ENCODE data around the gene ADAMTS12.
"Not testable (repeated sequence)": the region's sequence is repeated elsewhere in the genome, so short reads cannot be mapped to it uniquely, and the experiment has no call there.

Gene ADAMTS12

DNA sequence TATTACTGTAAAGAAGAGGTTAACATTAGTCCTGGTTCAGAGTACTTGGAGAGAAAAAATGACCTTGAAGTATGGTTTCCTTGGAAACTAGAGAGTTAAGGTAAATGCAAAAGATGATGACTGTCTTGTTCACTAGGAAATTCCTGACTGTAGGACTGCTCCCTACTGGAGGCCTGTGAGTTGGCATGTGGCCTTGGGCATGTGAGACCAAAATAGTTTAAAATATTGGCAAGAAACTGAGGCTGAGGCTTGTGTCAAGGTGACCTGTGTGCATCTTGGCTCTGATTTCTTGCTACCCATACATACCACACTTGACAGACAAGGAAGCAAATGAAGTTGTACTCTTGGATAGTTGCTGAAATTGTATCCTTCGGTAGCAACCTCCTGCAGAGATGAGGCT lies 354.6 kb downstream of the ADAMTS12 start:
- Mint-ChIP-seq H3K4me3 (no peak overlapping the region), H3K27me3 (peaks cover 23% of the 10 kb centered on the region), H3K4me1 (no peaks in the 10 kb centered on the region), H3K9me3 (no peaks in the 10 kb centered on the region), H3K27ac (no peak overlapping the region), H3K36me3 (no peaks in the 10 kb centered on the region)
- ATAC-seq, result no peak

DNA sequence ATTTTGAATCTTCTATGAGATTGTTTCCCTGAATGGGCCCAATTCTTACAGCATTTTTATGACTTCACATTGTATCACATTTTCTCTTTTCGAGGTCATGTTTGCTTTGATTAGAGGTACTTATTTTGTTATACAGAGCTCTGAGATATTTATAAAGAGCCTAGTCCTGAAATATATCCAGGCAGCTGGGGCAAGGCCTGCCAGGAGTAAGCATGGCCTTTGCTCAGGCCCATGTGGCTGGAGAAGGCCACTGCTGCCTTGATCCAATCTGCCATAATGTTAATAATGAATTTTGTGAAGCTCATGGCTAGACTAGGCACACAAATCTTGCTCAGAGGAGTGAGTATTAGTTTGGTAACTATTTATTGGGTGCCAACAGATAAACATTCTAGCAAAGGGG lies 355.0 kb downstream of the ADAMTS12 start:
- no peaks in the 10 kb centered on the region for H3K9me3 Mint-ChIP-seq
- peaks cover 22% of the 10 kb centered on the region for H3K27me3 Mint-ChIP-seq
- H3K4me1 Mint-ChIP-seq, result no peaks in the 10 kb centered on the region
- no peak overlapping the region for H3K27ac Mint-ChIP-seq
- no peak for ATAC-seq
- no peak overlapping the region for H3K4me3 Mint-ChIP-seq
- no peaks in the 10 kb centered on the region for H3K36me3 Mint-ChIP-seq

DNA sequence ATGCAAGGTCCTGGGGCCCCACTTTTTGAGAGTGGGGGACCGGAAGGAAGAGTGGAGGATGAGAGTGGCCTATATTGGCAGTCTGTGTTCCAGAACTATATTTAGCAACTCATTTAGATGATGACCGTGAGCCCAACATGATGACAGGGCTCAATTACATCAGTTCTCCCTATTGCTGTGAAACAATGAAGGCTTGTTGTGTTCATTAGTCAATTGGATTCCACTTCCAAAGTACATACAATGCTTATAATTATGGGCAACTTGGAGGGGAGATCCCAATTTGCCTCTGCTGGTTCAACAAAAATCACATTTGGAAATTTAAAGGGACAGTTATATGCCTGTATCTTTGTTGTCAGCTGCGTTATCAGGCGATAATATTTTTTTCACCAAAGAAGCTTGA lies 360.0 kb downstream of the ADAMTS12 start:
- Mint-ChIP-seq H3K36me3 (no peaks in the 10 kb centered on the region), H3K4me1 (peaks cover 6% of the 10 kb centered on the region), H3K9me3 (no peaks in the 10 kb centered on the region), H3K4me3 (no peak overlapping the region), H3K27me3 (peaks cover 9% of the 10 kb centered on the region), H3K27ac (no peak overlapping the region)
- no peak for ATAC-seq

DNA sequence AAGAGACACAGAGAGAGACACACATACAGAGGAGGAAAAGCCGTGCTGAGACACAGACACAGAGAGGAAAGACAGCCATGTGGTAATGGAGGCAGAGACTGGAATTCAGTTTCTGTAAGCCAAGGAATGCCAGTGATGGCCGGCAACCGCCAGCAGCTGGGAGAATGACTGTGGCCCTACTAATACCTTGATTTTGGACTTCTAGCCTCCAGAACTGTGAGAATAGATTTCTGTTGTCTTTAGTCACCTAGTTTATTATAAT lies 360.8 kb downstream of the ADAMTS12 start:
- no peak overlapping the region for H3K4me3 Mint-ChIP-seq
- H3K9me3 Mint-ChIP-seq, result no peaks in the 10 kb centered on the region
- peaks cover 6% of the 10 kb centered on the region for H3K4me1 Mint-ChIP-seq
- no peak for ATAC-seq
- peaks cover 9% of the 10 kb centered on the region for H3K27me3 Mint-ChIP-seq
- H3K27ac Mint-ChIP-seq, result no peak overlapping the region
- H3K36me3 Mint-ChIP-seq, result no peaks in the 10 kb centered on the region

DNA sequence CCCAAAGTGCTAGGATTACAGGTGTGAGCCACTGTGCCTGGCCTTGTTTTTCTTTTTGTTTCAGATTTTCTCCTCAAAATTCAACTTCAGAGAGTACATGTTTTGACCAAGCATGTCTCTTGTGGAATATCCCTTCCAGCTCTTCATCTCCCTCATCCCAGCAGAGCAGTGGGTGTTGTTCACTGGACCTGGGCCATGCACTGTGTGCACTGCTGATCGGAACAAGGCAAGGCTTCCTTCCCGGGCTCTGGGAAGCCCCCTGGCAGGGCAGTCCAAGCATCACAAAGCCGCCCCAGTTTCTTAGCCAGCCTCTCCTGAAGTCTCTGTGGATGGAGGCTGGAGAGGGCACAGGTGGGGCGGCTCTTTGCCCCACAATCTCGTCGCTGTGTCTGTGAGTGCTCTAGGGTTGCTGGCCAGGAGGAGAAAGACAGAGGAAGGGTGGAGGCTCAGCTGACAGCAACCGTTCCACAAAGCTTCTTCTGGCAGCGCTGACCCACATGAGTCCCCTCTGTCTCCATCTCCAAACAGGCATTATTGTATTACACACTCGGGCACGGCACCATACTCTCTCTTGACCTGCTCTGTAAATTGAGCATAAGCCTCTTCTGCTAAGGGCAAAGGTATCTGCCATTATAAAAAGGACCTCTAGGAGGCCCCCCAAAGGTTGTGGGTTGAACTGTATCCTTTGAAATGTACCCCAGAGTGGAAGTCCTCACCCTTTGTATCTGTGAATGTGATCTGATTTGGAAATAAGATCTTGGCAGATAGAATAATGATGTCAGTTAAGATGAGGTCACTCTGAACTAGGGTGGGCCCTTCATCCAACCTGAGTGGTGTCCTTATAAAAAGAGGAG lies 361.4 kb downstream of the ADAMTS12 start:
- Mint-ChIP-seq H3K27ac (no peak overlapping the region), H3K4me3 (no peak overlapping the region), H3K36me3 (no peaks in the 10 kb centered on the region), H3K9me3 (no peaks in the 10 kb centered on the region), H3K4me1 (peaks cover 6% of the 10 kb centered on the region), H3K27me3 (peaks cover 3% of the 10 kb centered on the region)
- no peak for ATAC-seq

DNA sequence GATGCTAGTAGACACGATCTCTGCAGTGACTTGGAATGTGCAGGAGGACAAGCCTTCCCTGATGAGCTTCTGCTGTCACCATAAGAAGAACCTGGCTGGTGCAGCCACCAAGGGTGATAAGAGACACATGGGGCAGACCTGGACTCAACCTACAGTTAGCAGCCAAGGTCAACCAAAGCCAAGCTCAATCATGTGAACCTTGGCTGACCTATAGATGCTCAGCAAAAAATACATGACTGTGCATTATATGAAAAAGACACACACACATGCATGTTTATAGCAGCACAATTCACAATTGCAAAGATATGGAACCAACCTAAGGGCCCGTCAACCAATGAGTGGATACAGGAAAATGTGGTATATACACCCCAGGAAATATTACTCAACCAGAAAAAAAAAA lies 364.1 kb downstream of the ADAMTS12 start:
- H3K27me3 Mint-ChIP-seq, result no peaks in the 10 kb centered on the region
- H3K27ac Mint-ChIP-seq, result no peak overlapping the region
- no peaks in the 10 kb centered on the region for H3K36me3 Mint-ChIP-seq
- ATAC-seq, result no peak
- peaks cover 6% of the 10 kb centered on the region for H3K4me1 Mint-ChIP-seq
- H3K9me3 Mint-ChIP-seq, result no peaks in the 10 kb centered on the region
- H3K4me3 Mint-ChIP-seq, result no peak overlapping the region

DNA sequence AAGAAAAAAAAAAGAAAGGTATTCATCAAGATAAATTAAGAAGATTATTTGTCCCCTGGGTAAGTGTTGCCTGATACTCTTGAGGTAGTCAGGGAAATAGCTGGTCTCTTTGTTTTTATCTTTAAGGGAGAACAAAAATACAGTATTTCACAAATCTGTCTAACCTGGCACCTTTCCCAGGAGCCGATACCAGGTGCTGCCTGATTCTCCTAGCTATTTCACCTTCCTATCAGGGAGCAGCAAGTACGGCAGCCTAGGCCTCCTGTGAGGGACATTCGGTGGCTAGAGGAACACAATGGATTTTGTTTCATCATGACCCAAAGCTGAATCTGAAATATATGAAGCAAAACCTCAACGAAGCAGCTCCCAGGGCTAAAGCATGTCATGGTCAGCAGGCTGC lies 365.0 kb downstream of the ADAMTS12 start:
- Mint-ChIP-seq H3K9me3 (no peaks in the 10 kb centered on the region), H3K4me1 (peaks cover 6% of the 10 kb centered on the region), H3K27me3 (no peaks in the 10 kb centered on the region), H3K36me3 (no peaks in the 10 kb centered on the region), H3K27ac (no peak overlapping the region), H3K4me3 (no peak overlapping the region)
- no peak for ATAC-seq

DNA sequence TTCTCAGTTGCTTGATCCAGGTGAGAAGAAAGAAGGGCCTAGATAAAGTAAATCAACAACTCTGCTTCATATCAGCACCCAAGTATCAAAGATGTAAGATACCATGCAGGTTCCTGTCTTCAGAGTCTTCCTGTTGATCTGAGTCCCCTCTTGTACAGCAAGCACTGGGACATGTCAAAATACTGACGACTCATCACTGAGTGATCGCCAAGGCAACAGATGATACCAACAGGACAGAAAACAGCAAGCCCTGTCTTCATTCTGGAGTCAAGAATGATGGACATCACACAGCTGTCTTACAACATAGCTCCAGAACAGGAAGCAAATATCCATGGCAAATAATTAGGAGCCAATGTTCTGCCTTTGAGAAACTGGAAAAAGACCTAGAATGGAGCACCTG lies 367.3 kb downstream of the ADAMTS12 start:
- peaks cover under 1% of the 10 kb centered on the region for H3K9me3 Mint-ChIP-seq
- ATAC-seq, result no peak

DNA sequence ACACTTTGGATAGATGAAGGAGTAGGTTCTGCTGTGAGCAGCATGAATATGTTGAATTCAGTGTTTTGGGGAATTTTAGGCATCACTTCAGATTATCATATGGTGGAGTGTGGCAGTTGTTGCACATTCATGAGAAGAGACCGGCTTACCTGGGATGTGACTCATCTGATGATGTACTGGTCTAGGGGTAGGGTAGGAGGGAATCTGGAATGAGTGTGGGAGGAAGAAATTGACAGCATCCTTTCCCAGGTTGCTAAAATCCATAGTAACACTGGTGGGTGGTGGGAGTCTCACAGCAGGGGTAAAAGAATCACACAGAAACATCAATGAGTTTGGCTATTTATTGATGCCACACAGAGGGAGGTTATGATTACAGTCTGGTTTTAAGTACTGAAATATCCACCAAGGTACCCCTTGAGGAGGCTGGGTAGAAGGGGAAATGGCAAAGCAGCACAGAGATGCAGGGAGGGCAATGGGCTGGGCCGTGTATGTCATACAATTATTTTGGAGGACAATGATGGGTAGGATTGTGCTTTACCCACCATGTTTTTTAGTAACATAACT lies 368.5 kb downstream of the ADAMTS12 start:
- Mint-ChIP-seq H3K4me3 (no peak overlapping the region), H3K27ac (no peak overlapping the region), H3K4me1 (no peaks in the 10 kb centered on the region), H3K9me3 (peaks cover 4% of the 10 kb centered on the region), H3K36me3 (no peaks in the 10 kb centered on the region), H3K27me3 (no peaks in the 10 kb centered on the region)
- ATAC-seq, result no peak

More for the DNA sequence above, 367.3 kb downstream of the ADAMTS12 start:
- no peaks in the 10 kb centered on the region for H3K27me3 Mint-ChIP-seq
- H3K27ac Mint-ChIP-seq, result no peak overlapping the region
- no peak overlapping the region for H3K4me3 Mint-ChIP-seq
- no peaks in the 10 kb centered on the region for H3K36me3 Mint-ChIP-seq
- peaks cover 2% of the 10 kb centered on the region for H3K4me1 Mint-ChIP-seq

DNA sequence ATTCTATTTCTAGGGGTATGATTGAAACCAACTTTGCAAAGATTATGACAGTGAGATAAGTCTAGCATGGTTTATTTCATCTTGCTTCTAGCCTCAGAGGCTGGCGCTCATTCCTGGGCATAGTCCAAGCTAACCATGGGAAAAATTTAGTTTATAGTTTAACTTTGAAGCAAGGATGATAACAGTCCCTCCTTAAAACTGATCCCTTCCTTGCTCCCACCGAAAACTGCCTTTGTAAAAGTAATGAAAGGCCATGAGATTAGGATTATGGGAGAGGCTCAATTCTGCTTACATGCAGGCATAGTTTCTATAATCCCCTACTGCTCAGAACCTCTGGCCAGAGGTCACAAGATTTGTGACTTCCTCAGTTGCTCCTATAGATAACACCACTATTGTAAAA lies 375.4 kb downstream of the ADAMTS12 start:
- Mint-ChIP-seq H3K9me3 (peaks cover 4% of the 10 kb centered on the region), H3K4me3 (no peak overlapping the region), H3K36me3 (no peaks in the 10 kb centered on the region), H3K27me3 (no peaks in the 10 kb centered on the region), H3K4me1 (no peaks in the 10 kb centered on the region), H3K27ac (no peak overlapping the region)
- no peak for ATAC-seq

DNA sequence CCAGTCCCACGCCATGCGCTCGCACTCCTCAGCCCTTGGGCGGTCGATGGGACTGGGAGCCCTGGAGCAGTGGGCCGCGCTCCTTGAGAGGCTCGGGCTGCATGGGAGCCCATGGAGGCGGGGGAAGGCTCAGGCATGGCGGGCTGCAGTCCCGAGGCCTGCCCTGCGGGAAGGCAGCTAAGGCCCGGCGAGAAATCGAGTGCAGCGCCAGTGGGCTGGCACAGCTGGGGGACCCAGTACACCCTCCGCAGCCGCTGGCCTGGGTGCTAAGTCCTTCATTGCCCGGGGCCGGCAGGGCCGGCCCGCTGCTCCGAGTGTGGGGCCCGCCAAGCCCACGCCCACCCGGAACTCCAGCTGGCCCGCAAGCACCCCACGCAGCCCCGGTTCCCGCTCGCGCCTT lies 376.4 kb downstream of the ADAMTS12 start:
- H3K27me3 Mint-ChIP-seq, ATAC-seq, H3K9me3 Mint-ChIP-seq, H3K4me3 Mint-ChIP-seq, H3K36me3 Mint-ChIP-seq, H3K27ac Mint-ChIP-seq, H3K4me1 Mint-ChIP-seq: not testable (repeated sequence)

DNA sequence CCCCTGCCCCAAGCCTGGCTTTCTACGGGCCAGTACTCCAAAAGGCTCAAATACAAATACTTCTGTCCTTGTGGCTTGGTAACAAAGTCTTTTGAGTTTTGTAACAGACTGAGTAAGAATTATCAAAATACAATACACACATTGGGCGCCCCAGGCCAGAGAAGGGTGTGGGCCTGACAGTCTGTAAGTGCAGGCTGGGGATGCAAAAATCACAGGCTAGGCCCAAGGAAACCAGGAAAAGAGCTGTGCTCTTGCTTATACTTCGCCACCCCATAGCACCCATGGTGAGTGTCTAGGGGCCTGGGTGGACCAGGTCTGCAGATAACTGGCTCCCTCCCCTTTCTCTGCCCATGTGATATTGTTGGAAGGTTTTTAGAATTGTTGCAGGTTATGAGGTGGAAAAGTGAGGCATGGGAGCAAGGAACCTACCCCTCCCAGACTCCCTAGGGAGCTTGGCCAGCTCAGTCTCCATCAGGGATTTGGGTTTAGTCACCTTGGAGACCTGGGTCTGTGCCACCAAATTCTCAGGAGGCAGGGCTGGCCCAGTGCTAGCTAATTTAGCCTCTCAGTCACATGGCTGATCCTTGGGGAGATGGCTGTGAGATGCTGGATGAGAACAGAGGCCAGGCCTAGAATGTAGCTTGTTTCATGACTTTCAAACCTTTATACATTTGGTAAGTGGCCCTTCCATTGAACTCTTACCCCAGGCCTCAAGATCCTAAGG lies 378.2 kb downstream of the ADAMTS12 start:
- H3K27me3 Mint-ChIP-seq, result no peaks in the 10 kb centered on the region
- H3K4me1 Mint-ChIP-seq, result no peaks in the 10 kb centered on the region
- ATAC-seq, result no peak
- no peak overlapping the region for H3K4me3 Mint-ChIP-seq
- H3K27ac Mint-ChIP-seq, result no peak overlapping the region
- peaks cover 4% of the 10 kb centered on the region for H3K9me3 Mint-ChIP-seq
- H3K36me3 Mint-ChIP-seq, result no peaks in the 10 kb centered on the region

DNA sequence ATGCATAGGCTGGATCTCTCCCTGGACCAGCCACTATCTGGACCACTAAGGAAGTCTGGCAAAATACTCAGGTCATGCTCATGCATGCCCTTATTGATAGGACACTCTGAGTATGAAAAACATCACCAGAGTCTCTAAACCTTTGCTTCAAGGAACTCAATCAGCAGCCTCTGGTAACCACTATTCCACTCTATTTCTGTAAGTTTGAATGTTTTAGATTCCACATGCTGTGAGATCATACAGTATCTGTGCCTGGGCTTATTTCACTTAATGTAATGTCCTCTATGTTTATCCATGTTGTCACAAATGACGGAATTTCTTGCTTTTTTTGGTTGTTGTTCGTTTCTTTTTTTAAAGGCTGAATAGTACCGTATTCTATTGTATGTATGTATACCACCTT lies 382.8 kb downstream of the ADAMTS12 start:
- Mint-ChIP-seq H3K4me1 (no peaks in the 10 kb centered on the region), H3K27me3 (no peaks in the 10 kb centered on the region), H3K4me3 (no peak overlapping the region), H3K36me3 (no peaks in the 10 kb centered on the region), H3K9me3 (peaks cover 4% of the 10 kb centered on the region), H3K27ac (no peak overlapping the region)
- ATAC-seq, result no peak

DNA sequence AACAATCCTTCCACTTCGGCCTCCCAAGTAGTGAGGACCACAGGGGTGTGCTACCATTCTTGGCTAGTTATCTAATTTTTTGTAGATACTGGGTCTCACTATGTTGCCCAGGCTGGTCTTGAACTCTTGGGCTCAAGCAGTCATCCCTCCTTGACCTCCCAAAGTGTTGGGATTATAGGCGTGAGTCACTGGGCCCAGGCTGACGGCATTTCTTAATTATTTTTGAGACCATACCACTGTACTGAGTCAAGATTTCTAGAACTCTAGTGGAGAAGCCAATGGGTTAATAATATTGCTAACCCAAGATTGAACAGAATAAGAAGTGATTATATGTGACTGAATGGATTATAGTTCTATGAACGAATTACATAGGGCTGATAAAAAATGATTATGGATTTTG lies 384.4 kb downstream of the ADAMTS12 start:
- Mint-ChIP-seq H3K27me3 (no peaks in the 10 kb centered on the region), H3K4me3 (no peak overlapping the region), H3K9me3 (peaks cover 4% of the 10 kb centered on the region), H3K36me3 (no peaks in the 10 kb centered on the region), H3K27ac (no peak overlapping the region), H3K4me1 (no peaks in the 10 kb centered on the region)
- no peak for ATAC-seq

DNA sequence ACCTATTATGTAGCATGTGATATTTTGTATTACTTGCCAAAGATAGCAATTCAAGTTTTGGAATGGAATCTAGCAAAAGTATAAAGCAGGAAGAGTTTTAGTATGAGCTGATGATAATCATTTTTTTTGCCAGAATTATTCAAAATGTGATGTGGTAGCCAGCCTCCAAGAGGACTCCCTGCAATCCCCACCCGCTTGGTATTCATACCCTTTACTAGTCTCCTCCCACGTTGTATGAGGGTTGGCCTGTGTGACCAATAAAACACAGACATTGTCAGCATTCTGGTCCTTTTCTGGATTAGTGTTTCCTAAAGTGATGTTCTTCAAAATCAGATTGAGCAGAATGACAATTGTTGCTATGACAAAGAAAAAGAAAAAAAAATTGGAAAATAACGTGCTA lies 387.2 kb downstream of the ADAMTS12 start:
- H3K4me1 Mint-ChIP-seq, result no peaks in the 10 kb centered on the region
- H3K4me3 Mint-ChIP-seq, result no peak overlapping the region
- no peaks in the 10 kb centered on the region for H3K9me3 Mint-ChIP-seq
- H3K27ac Mint-ChIP-seq, result no peak overlapping the region
- no peak for ATAC-seq
- no peaks in the 10 kb centered on the region for H3K27me3 Mint-ChIP-seq
- H3K36me3 Mint-ChIP-seq, result no peaks in the 10 kb centered on the region

DNA sequence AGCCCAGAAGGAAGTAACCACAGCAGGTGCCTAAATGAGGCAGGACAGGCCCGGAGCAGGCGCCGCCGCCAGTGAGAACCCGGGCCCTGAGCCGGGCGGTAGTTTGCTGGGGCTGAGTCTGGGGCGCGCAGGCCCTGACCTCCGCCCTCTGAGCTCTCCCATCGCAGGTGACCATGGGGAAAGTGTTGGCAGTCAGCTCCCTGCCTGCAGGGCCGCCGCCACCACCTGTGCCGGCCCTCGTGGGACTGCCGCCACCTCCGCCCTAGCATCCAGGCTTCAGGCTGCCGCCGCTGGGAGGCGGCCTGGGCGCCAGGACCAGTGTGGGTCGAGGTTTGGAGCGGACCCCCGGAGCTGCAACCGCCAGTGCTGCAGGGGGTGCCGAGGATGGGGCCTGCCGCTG lies 389.9 kb downstream of the ADAMTS12 start:
- Mint-ChIP-seq H3K4me3 (no peak overlapping the region), H3K36me3 (no peaks in the 10 kb centered on the region), H3K9me3 (no peaks in the 10 kb centered on the region), H3K4me1 (no peaks in the 10 kb centered on the region), H3K27ac (no peak overlapping the region), H3K27me3 (no peaks in the 10 kb centered on the region)
- ATAC-seq, result no peak

Data from stimulated activated memory B cell treated with anti-CD40 and anti-IgM and Interleukin-4, amounts not matched to agents 10 μg/mL and 1 μg/mL and 100 μg/mL, for 72 hours (primary cell).